ENCODE measurements around the gene NECAB2.

NECAB2 gene

GRCh38 chr16:83983491-83983890 is 15.4 kb downstream of the NECAB2 start:
- DNase-seq (ENCODE audit: low read depth in 1 of 2, low spot score in 1 of 2): no peak

GRCh38 chr16:83989300-83989699 is 21.3 kb downstream of the NECAB2 start:
- DNase-seq (ENCODE audit: low read depth in 1 of 2, low spot score in 1 of 2): no peak

GRCh38 chr16:83990492-83990891 is 22.4 kb downstream of the NECAB2 start:
- DNase-seq (ENCODE audit: low read depth in 1 of 2, low spot score in 1 of 2): no peak

- DNase-seq (ENCODE audit: low read depth in 1 of 2, low spot score in 1 of 2): no peak
Observed at GRCh38 chr16:83992624-83993023, 24.6 kb downstream of the NECAB2 start.

GRCh38 chr16:83994087-83994486 is 26.0 kb downstream of the NECAB2 start:
- no peak for DNase-seq (ENCODE audit: low read depth in 1 of 2, low spot score in 1 of 2)

GRCh38 chr16:83994703-83995102 is 26.7 kb downstream of the NECAB2 start:
- no peak for DNase-seq (ENCODE audit: low read depth in 1 of 2, low spot score in 1 of 2)

- DNase-seq (ENCODE audit: low read depth in 1 of 2, low spot score in 1 of 2): no peak
Observed at GRCh38 chr16:83995754-83996153, 27.7 kb downstream of the NECAB2 start.

- DNase-seq (ENCODE audit: low read depth in 1 of 2, low spot score in 1 of 2): no peak
Observed at GRCh38 chr16:83996481-83997252, 28.6 kb downstream of the NECAB2 start.

GRCh38 chr16:83998091-83998490 is 30.0 kb downstream of the NECAB2 start:
- no peak for DNase-seq (ENCODE audit: low read depth in 1 of 2, low spot score in 1 of 2)

GRCh38 chr16:84000989-84001642 is 33.1 kb downstream of the NECAB2 start:
- DNase-seq (ENCODE audit: low read depth in 1 of 2, low spot score in 1 of 2): no peak

GRCh38 chr16:84001726-84002125 is 33.7 kb downstream of the NECAB2 start:
- DNase-seq (ENCODE audit: low read depth in 1 of 2, low spot score in 1 of 2): no peak

- DNase-seq (ENCODE audit: low read depth in 1 of 2, low spot score in 1 of 2): no peak
Observed at GRCh38 chr16:84003038-84003437, 35.0 kb downstream of the NECAB2 start.

- no peak for DNase-seq (ENCODE audit: low read depth in 1 of 2, low spot score in 1 of 2)
Observed at GRCh38 chr16:84004442-84004841, 36.4 kb downstream of the NECAB2 start.

GRCh38 chr16:84005391-84005790 is 37.3 kb downstream of the NECAB2 start:
- DNase-seq (ENCODE audit: low read depth in 1 of 2, low spot score in 1 of 2): no peak

- DNase-seq (ENCODE audit: low read depth in 1 of 2, low spot score in 1 of 2): no peak
Observed at GRCh38 chr16:84007520-84007919, 39.5 kb downstream of the NECAB2 start.

- no peak for DNase-seq (ENCODE audit: low read depth in 1 of 2, low spot score in 1 of 2)
Observed at GRCh38 chr16:84007965-84008364, 39.9 kb downstream of the NECAB2 start.

GRCh38 chr16:84009282-84009681 is 41.2 kb downstream of the NECAB2 start:
- DNase-seq (ENCODE audit: low read depth in 1 of 2, low spot score in 1 of 2): no peak

- DNase-seq (ENCODE audit: low read depth in 1 of 2, low spot score in 1 of 2): peak in 1 of 2 donors; percentile 39
Observed at GRCh38 chr16:84013787-84014569, 45.9 kb downstream of the NECAB2 start.

- no peak for DNase-seq (ENCODE audit: low read depth in 1 of 2, low spot score in 1 of 2)
Observed at GRCh38 chr16:84014570-84015327, 46.7 kb downstream of the NECAB2 start.

GRCh38 chr16:84015399-84015798 is 47.4 kb downstream of the NECAB2 start:
- DNase-seq (ENCODE audit: low read depth in 1 of 2, low spot score in 1 of 2): no peak

GRCh38 chr16:84016477-84016876 is 48.4 kb downstream of the NECAB2 start:
- DNase-seq (ENCODE audit: low read depth in 1 of 2, low spot score in 1 of 2): no peak
